Lung (tissue), 12 donors: ENCODE results near the gene ATP6AP1. TPM values are rescaled to one million over a fixed set of nuclear protein-coding genes. Genes with fewer than 3 reads are reported as not detected.

ENCODE experiments used
- ATAC-seq: fragments of 200-7000 bp; cut with Tn5 transposase; one replicate; pipeline ENCODE4 v1.9.1; 2020; ENCODE audit warnings: moderate number of reproducible peaks; ENCODE audit not compliant: insufficient read depth, low FRiP score
- DNase-seq, 3 donors: peaks; one replicate each; pipeline ENCODE4 v3.0.0-alpha.2; 2013 to 2017
- H3K27ac ChIP-seq, 2 donors: one replicate each; pipeline ENCODE4 v1.5.1; 2013; ENCODE audit warnings: mild to moderate bottlenecking in 2 of 2, moderate library complexity in 2 of 2, control low read depth in 1 of 2, inconsistent platforms in 1 of 2, low read depth in 1 of 2, low read length in 1 of 2
- H3K27me3 ChIP-seq, 3 donors: one replicate each; pipeline ENCODE4 v1.5.1; 2013; ENCODE audit warnings: low read length in 2 of 3; ENCODE audit not compliant: control insufficient read depth in 3 of 3, insufficient read depth in 3 of 3
- H3K36me3 ChIP-seq, 4 donors: one replicate each; pipeline ENCODE4 v1.5.1; 2013; ENCODE audit warnings: low read length in 4 of 4, mild to moderate bottlenecking in 1 of 4, moderate library complexity in 1 of 4; ENCODE audit not compliant: control insufficient read depth in 4 of 4, insufficient read depth in 4 of 4
- H3K4me1 ChIP-seq, 5 donors: one replicate each; pipeline ENCODE4 v1.5.1; 2013; ENCODE audit warnings: low read length in 5 of 5, mild to moderate bottlenecking in 2 of 5, moderate library complexity in 1 of 5; ENCODE audit not compliant: control insufficient read depth in 5 of 5, insufficient read depth in 5 of 5
- H3K4me3 ChIP-seq: one replicate; pipeline ENCODE4 v1.5.1; 2013; ENCODE audit warnings: mild to moderate bottlenecking, control low read depth, moderate library complexity
- H3K9ac ChIP-seq, 2 donors: one replicate each; pipeline ENCODE4 v1.5.1; 2013; ENCODE audit warnings: low read length in 2 of 2, control low read depth in 1 of 2; ENCODE audit not compliant: insufficient read depth in 1 of 2
- H3K9me3 ChIP-seq, 4 donors: one replicate each; pipeline ENCODE4 v1.5.1; 2013; ENCODE audit warnings: low read length in 3 of 4, mild to moderate bottlenecking in 1 of 4, moderate library complexity in 1 of 4; ENCODE audit not compliant: control insufficient read depth in 4 of 4, insufficient read depth in 3 of 4
- CTCF ChIP-seq: IDR thresholded peaks from 2 replicates; pipeline ENCODE4 v1.5.1; 2012; ENCODE audit warnings: mild to moderate bottlenecking; ENCODE audit errors: control extremely low read depth, extremely low read depth
- WGBS, 2 donors: extraction: QIAGEN DNeasy Blood & Tissue Kit; methylation state at CpG; one replicate each; pipeline ENCODE4 v1.1.7; 2013; 5-methylcytosine and 5-hydroxymethylcytosine counted together
- polyA plus RNA-seq, 2 donors: library from polyadenylated mRNA; stranded (reverse); fragments of 200-250 nt; gene quantifications; one replicate each; pipeline ENCODE4 v1.2.1, GENCODE V29; 2013
- total RNA-seq, 2 donors: library from RNA; depleted of rRNA in 1 of 2; stranded (reverse); fragments of >200 nt in 1 of 2; gene quantifications; one replicate each; pipeline ENCODE4 v1.2.1, GENCODE V29; 2014 to 2021
- donor health status: control.
- donor health status: control.
- donor health status: Bipolar disorder and iron deficiency.
- donor health status: healthy.
- donor health status: DM: yes; HTN: yes; CAD: no.

ATP6AP1 gene
- total and polyA plus RNA-seq, 4 donors: 73.7 to 220 (median 113) TPM

- WGBS, 2 donors: 84 to 86% methylated on average over 5 to 10 of the region's 10 CpGs
- no peak for DNase-seq
- Histone ChIP-seq H3K27ac (no peak overlapping the region), H3K27me3 (no peaks in the 10 kb centered on the region), H3K4me1 (peaks cover 0 to 12% (median 0%) of the 10 kb centered on the region in 5 donors), H3K9me3 (peaks cover 0 to 4% (median 0%) of the 10 kb centered on the region in 4 donors), H3K9ac (no peak overlapping the region), H3K36me3 (peaks cover 4 to 18% (median 13%) of the 10 kb centered on the region in 4 donors), H3K4me3 (no peak overlapping the region)
- ATAC-seq: no peak
- TF ChIP-seq CTCF: no peak
These were observed 25.3 kb upstream of the ATP6AP1 start for GRCh38 chrX:154403192-154403591.

GRCh38 chrX:154403858-154404257 is 24.6 kb upstream of the ATP6AP1 start:
- DNase-seq: no peak
- H3K27me3 ChIP-seq: no peaks in the 10 kb centered on the region

GRCh38 chrX:154404625-154405192 is 23.8 kb upstream of the ATP6AP1 start:
- peaks cover 0 to 4% (median 0%) of the 10 kb centered on the region in 5 donors for H3K4me1 ChIP-seq
- H3K27me3 ChIP-seq: no peaks in the 10 kb centered on the region
- no peak for DNase-seq
- no peak overlapping the region for H3K4me3 ChIP-seq
- peaks cover 0 to 4% (median 0%) of the 10 kb centered on the region in 4 donors for H3K9me3 ChIP-seq
- no peak overlapping the region for H3K9ac ChIP-seq
- no peak for ATAC-seq
- TF ChIP-seq CTCF: no peak
- H3K36me3 ChIP-seq: peaks cover 4 to 12% (median 5%) of the 10 kb centered on the region in 4 donors
- WGBS, 2 donors: 93 to 98% methylated on average over 15 to 16 of the region's 16 CpGs
- H3K27ac ChIP-seq: no peak overlapping the region

More at GRCh38 chrX:154403858-154404257, 24.6 kb upstream of the ATP6AP1 start:
- Histone ChIP-seq H3K27ac (no peak overlapping the region), H3K36me3 (peaks cover 4 to 16% (median 12%) of the 10 kb centered on the region in 4 donors), H3K9ac (no peak overlapping the region), H3K9me3 (peaks cover 0 to 7% (median 0%) of the 10 kb centered on the region in 4 donors), H3K4me3 (no peak overlapping the region), H3K4me1 (peaks cover 0 to 12% (median 0%) of the 10 kb centered on the region in 5 donors)
- TF ChIP-seq CTCF: no peak
- WGBS, 2 donors: 88 to 94% methylated on average over 4 of the region's 4 CpGs
- ATAC-seq: no peak
